GM19035 (cell line): ENCODE data around the gene PELI2.

ENCODE experiments used
- ATAC-seq: cut with Tn5 transposase; IDR thresholded peaks from one replicate; pipeline ENCODE4 v1.9.1; 2021; ENCODE audit not compliant: unreplicated experiment

Gene PELI2

DNA sequence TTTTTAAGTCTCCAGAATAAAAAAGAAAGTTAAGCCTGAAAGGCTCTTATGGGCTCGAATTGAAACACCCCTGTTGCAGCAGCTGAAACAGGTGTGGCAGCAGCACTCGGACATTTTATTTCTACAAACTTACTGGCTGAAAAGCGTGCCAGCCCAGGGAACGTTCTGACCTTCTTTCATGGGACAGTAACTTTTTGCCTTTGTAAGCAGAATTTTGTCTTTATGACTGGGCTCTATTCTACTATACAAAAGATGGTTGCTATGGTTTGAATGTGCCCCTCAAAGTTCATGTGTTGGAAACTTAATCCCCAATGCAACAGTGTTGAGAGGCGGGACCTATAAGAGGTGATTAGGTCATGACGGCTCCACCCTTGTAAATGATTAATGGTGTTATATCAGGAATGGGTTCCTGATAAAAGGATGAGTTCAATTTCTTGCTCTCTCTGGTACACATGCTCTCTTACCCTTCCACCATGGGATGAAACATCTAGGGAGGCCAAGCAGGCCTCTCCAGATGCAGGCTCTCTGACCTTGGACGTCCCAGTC, 52.7 kb downstream of the PELI2 start:
- ATAC-seq: no peak

DNA sequence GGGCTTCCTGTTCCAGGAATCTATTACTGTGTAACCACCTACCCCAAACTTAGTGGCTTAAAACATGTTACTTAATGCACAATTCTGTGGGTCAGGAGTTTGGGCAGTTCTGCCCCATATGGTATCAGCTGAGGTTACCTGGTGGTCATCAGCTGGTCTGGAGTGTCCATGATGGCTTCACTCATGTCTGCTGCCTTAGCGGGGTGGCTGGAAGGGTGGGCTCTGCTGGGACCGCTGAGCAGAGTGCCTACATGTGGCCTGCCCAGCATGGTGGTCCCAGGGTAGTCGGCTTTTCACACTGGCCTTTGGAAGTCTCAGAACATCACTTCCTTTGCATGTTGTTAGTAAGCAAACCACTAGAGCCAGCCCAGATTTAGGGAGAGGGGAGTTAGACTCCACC, 53.9 kb downstream of the PELI2 start:
- no peak for ATAC-seq

DNA sequence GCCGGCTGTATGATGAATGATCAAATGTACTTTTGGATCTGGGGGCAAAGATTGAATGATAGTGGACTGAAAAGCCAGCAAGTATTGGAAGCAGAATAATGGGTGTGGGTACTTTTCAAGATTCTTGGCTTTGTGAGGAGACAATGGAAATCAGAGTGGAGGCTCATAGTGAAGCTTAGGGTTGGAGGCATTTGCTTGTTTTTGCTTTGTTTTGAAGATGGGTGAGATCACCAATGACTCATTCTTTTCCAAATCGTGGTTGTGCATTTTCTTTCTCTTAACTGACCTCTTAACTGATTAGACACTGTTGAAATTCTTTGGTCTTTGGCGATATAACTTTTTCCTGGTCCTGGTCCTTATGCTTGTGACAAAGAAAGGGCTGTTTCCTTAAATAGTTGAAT, 54.4 kb downstream of the PELI2 start:
- no peak for ATAC-seq

DNA sequence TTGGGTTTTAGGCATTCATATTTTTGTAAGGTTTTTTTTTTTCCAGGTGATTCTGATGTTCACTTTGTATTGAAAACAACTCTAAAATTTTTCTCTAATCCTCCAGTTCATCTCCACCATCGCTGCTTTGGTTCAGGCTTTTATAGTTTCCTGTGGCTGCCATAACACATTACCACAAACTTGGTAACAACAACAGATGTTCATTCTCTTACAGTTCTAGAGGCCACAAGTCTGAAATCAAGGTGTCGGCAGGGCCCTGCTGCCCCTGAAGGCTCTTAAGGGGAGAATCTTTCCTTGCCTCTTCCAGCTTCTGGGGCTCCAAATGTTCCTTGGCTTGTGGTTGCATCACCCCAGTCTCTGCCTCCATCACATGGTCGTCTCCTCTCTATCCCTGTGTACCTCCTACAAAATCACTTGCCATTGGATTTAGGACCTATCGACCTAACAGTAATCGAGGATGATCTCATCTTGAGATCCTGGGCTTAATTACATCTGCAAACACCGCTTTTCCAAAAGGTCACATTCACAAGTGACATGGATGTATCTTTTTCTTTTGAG, 55.2 kb downstream of the PELI2 start:
- no peak for ATAC-seq

DNA sequence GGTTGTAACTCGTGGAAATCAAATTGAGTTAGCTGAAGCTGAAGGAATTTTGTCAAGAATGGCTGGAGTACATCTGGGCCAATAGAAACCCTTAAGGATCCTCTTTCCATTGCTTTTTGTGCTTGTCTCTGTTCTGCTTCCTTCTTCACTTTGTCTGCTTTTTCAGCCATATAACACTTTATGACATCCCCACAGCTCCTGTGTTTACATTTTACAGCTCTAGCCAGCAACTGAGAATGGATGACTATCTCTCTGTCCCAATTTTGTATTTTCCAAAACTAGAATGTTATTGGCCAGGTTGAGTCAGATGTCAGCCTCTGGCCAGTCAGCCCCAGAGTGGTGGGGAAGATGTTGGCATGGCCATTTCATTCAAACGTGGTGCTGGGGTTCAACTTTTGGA, 57.6 kb downstream of the PELI2 start:
- ATAC-seq: no peak

DNA sequence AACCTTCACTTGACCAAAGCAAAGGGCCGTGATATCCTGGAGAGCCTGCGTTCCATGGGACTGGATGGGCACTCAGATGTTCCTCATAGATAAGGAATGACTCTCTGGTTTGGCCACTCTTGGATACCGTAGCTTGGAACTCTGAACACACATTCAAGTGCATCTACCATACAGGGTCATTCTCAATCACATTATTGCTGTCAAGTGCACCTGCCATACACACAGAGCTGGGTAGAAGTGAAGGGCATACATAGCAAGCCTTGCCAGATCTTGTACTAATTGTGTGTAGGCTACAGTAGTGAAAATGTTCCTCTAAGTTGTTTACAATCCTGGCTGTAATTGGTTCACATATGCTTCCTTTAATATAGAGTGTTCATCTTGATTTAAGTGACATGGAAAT, 58.3 kb downstream of the PELI2 start:
- no peak for ATAC-seq

DNA sequence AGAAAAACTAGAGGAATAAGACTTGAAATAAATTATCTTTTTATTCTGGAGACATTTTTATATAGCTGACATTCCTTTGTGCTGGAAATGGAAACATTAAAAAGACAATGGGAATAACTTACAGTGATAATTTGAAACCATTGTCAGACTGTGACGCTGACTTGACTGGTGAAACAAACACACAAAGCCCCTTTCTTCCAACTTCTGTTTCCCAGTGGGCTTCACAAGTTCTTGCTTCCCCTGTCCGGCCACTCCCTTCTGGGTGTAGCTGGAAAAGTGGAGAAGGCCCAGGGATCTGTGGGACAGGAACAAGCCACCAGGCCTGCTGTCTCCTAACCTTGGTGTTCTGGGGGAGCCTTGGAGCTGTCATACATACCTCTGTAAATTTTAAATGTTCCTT, 58.8 kb downstream of the PELI2 start:
- ATAC-seq: no peak

DNA sequence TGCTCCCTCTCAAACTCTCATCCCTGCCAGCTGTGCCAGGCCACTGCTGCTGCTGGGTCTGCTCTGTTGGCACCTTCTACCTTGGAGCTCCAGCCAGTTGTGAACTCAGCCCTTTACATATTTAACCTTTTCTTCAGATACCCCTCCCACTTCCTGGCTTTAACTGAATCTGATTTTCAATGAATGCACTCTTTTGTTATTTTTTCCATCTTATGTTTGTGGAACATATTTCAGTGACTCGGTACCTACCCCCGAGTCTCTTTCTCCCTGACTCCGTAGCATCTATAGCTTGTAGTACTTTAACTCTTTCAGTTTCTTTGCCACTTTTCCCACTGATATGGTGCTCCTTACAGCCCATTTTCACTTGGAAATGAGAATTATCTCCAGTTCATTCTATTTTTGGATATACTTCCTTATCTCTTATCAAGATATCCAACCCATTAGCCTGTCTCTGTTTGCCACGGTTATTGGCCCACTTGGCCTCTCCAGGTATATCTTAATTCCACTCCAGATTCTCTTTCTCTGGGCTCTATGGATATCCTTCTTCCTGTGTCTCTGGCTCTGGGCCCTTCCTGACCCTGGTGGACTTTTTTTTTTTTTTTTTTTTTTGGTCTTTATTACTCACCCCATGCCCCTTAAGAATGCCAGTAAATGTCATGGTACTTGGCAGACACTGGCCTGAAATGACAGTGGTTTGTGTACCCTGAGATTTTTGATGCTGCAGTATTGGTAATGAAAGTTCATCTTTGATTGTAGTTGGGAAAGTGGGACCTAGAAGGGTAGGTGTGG, 62.7 kb downstream of the PELI2 start:
- ATAC-seq: no peak

DNA sequence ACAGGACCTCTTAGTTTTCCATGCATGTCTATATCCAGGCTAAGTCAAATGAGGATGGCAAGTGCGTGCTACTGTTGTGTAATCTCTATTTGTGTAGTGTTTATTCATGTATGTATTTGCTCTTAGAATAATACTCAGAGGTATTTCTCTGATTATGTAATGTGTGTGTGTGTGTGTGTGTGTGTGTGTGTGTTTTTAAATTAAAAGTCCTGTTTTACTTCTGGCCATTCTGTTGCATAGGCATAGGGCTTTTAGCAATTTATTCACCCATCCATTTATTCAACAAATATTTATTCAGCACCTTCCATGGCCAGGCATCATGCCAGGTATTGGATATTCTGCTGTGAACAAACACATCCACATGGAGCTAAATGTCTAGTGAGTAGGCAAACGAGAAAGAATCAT, 63.5 kb downstream of the PELI2 start:
- ATAC-seq: no peak

DNA sequence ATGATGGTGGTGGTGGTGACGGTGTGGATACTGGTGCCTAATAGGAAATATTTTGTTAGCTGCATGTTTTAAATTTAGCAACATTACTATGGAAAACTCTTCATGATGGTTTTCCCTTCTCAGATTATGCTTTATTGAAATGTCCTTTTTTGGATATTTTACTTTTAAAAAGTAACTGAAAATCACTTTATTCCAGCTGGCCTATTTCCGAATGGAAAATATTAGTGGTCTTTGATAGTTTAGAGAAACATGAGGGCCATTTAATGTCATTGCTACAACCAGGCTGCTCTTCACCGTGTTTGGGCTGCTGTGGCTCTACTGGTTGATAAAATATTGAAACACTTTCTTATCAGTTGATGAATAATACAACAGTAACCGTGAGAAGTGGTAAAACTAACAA, 64.2 kb downstream of the PELI2 start:
- no peak for ATAC-seq

DNA sequence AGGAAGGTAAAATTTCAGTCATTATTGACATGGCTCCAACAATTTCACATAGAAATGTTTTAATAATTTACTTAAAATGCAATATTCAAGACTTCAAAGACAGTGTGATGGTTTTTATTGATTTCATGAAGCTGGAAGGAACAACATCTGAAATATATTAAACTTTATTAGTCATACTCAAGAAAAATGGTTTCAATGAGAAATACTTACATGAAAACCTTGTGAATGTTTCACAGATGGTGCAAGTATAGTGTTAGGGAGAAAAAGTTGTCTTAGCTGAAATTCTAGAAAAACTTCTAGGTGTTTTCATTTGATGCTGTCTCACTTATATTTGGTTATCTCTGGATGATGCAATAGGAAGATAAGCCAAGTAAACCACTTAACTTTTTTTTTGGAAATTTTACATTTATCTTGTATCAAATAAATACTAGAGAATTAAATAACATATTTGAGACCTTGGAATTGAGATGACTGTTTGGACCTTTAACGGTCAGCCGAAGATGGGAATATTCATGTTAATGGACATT, 65.5 kb downstream of the PELI2 start:
- no peak for ATAC-seq

DNA sequence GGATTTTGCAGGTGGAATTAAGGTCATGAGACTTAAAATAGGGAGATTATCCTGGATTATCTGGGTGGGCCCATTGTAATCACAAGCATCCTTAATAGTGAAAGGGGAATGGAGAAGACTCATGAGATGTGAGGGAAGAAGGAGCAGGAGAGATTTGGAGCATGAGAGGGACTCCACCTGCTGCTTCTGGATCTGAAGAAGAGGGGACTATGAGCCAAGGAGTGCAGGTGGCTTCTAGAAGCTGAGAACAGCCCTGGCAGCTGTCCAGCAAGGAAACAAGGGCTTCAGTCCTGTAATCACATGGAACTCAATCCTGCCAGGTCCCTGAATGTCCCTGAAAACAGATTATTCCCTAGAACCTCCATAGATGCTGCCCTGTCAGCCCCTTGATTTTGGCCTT, 67.8 kb downstream of the PELI2 start:
- ATAC-seq: no peak

DNA sequence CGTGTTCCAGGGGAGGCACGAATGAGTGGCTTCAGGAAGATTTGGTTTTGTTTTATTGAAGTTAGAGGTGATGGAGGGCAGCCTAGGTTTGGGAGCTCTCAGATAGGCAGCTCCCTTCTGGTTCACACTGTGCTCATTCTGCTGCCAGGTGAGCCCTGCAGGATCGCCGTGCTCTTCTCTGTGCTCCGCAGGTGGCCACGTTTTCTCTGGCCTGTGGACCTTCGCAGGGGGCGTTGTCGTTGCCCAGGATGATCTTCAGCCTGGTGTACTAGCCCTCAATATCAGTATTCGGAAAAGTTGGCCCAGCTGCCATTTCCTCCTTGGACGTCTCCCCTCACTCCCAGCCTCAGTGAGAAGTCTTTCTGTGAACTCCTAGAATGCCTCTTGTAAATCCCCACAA, 69.5 kb downstream of the PELI2 start:
- ATAC-seq: no peak

DNA sequence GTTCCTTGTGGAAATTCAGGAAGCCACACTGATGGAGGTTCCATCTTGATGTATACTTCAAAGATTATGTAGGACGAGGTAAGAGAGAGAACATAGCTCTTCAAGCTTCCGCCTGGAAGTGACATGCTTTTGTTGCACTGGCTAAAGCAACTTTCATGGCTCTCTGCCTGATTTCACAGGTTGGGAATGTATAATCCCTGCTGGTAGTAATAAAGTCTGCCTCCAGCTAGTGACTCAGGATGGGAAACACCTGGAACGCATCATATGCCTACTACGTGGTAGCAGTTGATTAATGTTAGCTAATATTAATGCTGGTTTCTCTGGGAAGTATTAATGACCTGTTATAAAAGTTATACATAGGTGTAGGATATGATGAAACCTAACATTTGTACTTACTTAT, 71.1 kb downstream of the PELI2 start:
- ATAC-seq: no peak

DNA sequence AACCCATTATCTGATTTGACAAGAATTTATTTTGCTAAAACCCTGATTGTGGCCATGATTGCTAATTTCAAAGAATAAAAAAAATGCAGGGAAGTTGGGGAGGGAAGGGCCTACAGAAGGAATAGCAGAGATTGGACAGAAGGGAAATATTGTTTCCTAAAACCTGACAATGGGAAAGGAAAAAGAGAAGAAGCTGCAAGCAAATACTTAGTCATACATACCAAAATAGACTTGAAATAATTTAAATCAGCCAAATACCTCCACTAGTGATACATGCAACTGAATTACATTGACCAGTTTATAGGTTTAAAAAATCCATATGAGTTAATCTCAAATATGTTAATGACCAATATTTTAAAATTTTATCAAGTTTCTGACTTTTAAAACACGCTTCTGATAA, 75.1 kb downstream of the PELI2 start:
- ATAC-seq: no peak

DNA sequence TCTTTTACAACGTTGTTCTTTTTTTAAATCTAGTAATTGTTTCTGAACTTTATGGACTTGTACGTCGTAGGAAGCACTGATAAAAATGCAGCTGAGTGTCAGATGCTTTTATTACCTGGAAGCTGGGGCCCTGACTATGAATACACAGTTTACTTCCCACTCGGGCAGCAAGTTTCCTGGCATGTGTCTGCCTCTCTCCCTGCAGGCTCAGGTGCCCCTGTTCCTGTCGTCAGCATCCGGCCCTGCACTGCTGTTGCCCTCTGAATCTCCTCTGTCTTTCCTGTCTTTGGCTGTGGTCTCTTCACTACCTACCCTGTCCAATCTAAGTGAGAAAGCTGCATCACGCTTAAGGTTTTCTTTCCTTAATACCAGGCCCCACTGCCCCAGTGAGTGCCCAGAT, 75.8 kb downstream of the PELI2 start:
- no peak for ATAC-seq

DNA sequence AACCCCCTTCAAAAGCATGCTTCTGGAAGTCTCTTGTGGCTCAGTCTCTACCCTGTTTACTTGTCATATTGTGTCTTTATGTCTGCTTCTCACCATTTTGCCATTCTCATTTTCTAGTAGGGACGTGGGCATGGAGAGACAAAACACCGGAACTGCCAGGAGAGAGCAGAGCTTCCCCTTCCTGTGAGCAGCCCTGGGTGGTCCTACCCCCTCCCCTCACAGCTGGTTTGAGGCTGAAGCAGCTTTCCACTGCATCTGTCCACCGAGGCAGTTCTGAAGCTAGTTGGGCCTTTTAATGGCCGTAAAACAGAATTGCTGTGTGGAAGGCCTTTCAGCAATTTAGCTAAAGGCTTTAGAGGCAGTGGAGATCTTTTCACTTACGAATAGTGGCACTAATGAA, 77.0 kb downstream of the PELI2 start:
- ATAC-seq: no peak

DNA sequence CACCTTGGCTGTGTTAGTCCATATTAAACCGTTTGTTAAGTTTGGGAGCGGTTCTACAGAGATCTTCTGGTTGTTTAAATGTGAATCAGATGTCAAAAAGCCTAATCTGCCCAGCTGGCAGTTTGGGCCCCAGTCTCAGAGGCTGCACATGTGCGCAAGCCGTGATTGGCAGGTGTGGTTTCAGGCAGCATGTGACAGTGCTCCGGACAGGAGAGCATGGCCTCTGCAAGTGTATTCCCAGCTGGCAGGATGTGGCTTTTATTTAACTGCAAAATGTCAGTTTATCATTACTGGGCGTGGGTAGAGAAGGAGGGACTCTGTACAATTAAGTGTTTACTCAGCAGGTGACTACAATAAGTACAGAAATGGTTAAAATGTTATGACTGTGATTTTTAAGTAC, 77.5 kb downstream of the PELI2 start:
- ATAC-seq: no peak

DNA sequence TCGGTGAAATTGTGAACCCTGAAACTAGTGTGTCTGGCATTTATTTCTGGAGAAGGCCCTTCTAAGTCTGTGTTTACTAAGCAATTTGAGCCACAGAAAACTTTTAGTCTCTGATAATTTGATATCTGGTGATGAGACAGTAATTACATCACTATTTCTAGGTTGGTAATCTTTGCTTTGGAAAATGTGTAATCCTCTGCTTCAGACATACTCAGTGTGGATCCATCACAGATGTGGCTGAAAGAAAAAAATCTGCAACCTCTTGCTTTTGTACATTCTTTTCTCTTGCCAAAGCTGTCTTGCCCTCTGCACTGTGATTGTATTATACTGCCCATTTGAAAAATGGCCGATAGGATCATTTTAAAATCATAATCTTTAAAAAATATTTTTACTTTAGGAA, 78.1 kb downstream of the PELI2 start:
- ATAC-seq: no peak

DNA sequence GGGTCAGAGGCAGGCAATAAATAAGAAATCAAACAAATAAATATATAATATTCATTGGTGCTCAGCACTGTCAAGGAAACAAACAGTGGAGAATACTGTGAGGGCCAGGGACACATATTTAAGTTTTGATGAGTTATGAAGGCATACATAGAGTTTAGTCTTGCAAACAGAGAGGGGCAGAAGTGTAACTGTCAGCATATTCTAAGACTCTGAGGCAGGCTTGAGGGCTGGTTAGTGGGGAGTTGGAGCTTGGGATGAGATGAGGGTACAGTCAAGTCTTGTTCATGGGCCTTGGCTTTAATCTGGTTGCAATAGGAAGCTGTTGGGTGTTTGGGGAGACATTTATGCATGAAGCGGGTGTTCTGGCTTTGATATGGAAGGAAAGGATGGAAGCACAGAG, 78.9 kb downstream of the PELI2 start:
- ATAC-seq: no peak

DNA sequence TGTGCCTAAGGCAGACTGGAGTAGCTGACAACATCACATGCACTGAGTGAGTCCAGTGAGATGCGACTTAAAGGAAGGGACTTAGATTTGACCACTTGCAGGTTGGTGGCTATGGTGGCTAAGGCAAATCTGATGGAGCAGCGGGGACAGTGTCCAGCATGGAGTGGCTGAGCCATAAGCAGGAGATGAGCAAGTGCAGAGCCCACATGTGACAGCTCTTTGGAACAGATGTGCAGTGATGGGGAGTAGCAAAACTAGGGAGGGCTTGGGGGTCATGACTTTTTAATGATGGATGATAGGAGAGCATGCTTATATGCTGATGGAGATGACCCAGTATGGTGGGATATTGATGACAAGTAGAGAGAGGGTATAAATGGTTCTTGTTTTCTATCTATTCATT, 80.2 kb downstream of the PELI2 start:
- no peak for ATAC-seq

DNA sequence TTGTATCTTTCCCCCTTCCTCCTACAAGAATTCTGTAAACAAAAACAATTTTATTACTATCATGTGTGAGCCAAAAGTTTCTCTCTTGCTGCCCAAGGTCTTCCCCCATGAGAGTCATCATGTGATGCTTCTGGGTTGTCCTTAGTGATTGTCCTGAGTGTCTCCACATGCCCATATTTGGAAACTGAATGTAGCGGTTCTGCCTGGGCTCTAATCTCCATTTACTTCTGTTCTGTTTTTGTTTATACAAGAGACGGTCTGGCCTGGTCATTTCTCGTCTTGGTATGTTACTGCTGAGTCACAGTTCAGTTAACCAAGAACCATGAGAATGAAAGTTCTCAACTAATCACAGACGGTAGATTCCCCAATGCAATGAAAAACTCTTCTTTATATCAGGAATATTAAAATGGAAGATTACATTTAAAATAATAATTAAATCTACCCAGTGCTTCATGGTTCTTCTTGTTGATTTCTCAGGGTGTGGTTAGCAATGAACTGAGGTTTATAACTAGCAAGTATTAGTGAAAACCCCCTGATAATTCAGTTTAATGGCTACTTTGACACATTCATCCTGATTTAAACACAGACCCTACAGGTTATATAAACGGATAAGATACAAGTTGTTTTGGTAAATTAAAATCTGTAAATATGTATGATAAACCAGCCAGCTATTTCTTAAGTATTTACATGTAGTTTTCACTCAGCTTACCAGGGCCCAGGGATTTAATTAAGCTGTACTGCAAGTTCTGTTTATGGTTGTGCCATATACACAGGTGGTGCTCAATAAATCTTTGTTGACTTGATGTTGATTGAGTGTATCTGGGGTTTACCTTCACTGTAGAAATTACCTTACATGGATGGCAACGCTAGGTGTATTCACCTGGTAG, 81.1 kb downstream of the PELI2 start:
- ATAC-seq: peak; percentile 61
